HepG2 (cell line): ENCODE results near the gene BRINP1.

ENCODE experiments used
- EHMT2 ChIP-seq: fragments of 200-600 bp; sonication (generic); IDR thresholded peaks from 2 replicates; pipeline ENCODE4 v1.7.0; 2017; ENCODE audit warnings: antibody characterized with exemption, low read depth, low read length, borderline replicate concordance
- PHF8 ChIP-seq: sonication (generic); formaldehyde crosslinking; IDR thresholded peaks from 2 replicates; pipeline ENCODE4 v1.5.0; 2020; ENCODE audit warnings: missing genetic modification reagents
- SNAPC2 ChIP-seq: sonication (generic); formaldehyde crosslinking; IDR thresholded peaks from 2 replicates; pipeline ENCODE4 v1.8.1; 2022; ENCODE audit warnings: mild to moderate bottlenecking, missing genetic modification reagents
- WIZ ChIP-seq: sonication (generic); formaldehyde crosslinking; IDR thresholded peaks from 2 replicates; pipeline ENCODE4 v1.5.1; 2020; ENCODE audit warnings: mild to moderate bottlenecking, missing genetic modification reagents
- ZNF468 ChIP-seq: sonication (generic); formaldehyde crosslinking; IDR thresholded peaks from 2 replicates; pipeline ENCODE4 v1.8.0; 2022; ENCODE audit warnings: mild to moderate bottlenecking, moderate library complexity, missing genetic modification reagents
- ZNF660 ChIP-seq: sonication (generic); formaldehyde crosslinking; IDR thresholded peaks from 2 replicates; pipeline ENCODE4 v1.5.1; 2020; ENCODE audit warnings: mild to moderate bottlenecking, low read depth, missing genetic modification reagents, borderline replicate concordance
- TF ChIP-seq, protein P1 (sequence below): sonication (generic); formaldehyde crosslinking; IDR thresholded peaks from 2 replicates; pipeline ENCODE4 v1.9.0; 2022; ENCODE audit warnings: low read depth, missing genetic modification reagents
- TF ChIP-seq, protein P2 (sequence below): sonication (generic); formaldehyde crosslinking; conservative IDR thresholded peaks from 2 replicates; pipeline ENCODE4 v1.8.1; 2023; ENCODE audit warnings: missing genetic modification reagents
- TF ChIP-seq, protein P3 (sequence below): sonication (generic); formaldehyde crosslinking; IDR thresholded peaks from 2 replicates; pipeline ENCODE4 v1.8.1; 2023; ENCODE audit warnings: mild to moderate bottlenecking, missing genetic modification reagents
- TF ChIP-seq, protein P4 (sequence below): sonication (generic); formaldehyde crosslinking; IDR thresholded peaks from 2 replicates; pipeline ENCODE4 v1.4.0; 2020; ENCODE audit warnings: missing genetic modification reagents
- TF ChIP-seq, protein P5 (sequence below): sonication (generic); formaldehyde crosslinking; IDR thresholded peaks from 2 replicates; pipeline ENCODE4 v1.8.1; 2023; ENCODE audit warnings: missing genetic modification reagents, inconsistent platforms, borderline replicate concordance

DNA sequence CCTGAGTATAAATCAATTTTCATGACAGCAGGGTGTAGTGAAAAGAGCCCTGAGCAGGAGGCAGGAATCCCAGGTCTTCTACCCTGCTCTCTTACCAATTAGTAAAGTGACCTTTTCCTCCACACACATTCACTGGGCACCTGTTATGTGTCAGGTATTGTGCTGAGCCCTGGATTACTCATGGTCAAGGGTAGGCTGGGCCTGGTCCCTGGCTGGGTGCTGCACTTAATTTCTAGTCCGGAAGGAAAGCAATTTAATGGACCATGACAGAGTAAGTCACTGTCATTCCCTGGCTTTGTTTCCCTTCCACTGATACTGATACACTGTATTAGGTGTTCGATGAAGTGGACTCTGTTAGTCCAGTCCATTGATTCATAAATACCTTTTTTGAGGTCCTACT is 29.1 kb upstream of the BRINP1 start:
- TF ChIP-seq SNAPC2 (CRISPR knock-in tag) (no peak), PHF8 (CRISPR knock-in tag) (no peak), WIZ (CRISPR knock-in tag) (no peak), ZNF468 (CRISPR knock-in tag) (no peak), ZNF660 (CRISPR knock-in tag) (no peak), EHMT2 (no peak)
- TF ChIP-seq, protein P1, sequence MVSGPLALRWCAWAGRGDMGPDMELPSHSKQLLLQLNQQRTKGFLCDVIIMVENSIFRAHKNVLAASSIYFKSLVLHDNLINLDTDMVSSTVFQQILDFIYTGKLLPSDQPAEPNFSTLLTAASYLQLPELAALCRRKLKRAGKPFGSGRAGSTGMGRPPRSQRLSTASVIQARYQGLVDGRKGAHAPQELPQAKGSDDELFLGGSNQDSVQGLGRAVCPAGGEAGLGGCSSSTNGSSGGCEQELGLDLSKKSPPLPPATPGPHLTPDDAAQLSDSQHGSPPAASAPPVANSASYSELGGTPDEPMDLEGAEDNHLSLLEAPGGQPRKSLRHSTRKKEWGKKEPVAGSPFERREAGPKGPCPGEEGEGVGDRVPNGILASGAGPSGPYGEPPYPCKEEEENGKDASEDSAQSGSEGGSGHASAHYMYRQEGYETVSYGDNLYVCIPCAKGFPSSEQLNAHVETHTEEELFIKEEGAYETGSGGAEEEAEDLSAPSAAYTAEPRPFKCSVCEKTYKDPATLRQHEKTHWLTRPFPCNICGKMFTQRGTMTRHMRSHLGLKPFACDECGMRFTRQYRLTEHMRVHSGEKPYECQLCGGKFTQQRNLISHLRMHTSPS (CRISPR knock-in tag) = no peak
- TF ChIP-seq, protein P2, sequence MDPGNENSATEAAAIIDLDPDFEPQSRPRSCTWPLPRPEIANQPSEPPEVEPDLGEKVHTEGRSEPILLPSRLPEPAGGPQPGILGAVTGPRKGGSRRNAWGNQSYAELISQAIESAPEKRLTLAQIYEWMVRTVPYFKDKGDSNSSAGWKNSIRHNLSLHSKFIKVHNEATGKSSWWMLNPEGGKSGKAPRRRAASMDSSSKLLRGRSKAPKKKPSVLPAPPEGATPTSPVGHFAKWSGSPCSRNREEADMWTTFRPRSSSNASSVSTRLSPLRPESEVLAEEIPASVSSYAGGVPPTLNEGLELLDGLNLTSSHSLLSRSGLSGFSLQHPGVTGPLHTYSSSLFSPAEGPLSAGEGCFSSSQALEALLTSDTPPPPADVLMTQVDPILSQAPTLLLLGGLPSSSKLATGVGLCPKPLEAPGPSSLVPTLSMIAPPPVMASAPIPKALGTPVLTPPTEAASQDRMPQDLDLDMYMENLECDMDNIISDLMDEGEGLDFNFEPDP = no peak
- TF ChIP-seq, protein P3, sequence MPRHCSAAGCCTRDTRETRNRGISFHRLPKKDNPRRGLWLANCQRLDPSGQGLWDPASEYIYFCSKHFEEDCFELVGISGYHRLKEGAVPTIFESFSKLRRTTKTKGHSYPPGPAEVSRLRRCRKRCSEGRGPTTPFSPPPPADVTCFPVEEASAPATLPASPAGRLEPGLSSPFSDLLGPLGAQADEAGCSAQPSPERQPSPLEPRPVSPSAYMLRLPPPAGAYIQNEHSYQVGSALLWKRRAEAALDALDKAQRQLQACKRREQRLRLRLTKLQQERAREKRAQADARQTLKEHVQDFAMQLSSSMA (CRISPR knock-in tag) = no peak
- TF ChIP-seq, protein P4, sequence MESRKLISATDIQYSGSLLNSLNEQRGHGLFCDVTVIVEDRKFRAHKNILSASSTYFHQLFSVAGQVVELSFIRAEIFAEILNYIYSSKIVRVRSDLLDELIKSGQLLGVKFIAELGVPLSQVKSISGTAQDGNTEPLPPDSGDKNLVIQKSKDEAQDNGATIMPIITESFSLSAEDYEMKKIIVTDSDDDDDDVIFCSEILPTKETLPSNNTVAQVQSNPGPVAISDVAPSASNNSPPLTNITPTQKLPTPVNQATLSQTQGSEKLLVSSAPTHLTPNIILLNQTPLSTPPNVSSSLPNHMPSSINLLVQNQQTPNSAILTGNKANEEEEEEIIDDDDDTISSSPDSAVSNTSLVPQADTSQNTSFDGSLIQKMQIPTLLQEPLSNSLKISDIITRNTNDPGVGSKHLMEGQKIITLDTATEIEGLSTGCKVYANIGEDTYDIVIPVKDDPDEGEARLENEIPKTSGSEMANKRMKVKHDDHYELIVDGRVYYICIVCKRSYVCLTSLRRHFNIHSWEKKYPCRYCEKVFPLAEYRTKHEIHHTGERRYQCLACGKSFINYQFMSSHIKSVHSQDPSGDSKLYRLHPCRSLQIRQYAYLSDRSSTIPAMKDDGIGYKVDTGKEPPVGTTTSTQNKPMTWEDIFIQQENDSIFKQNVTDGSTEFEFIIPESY = no peak
- TF ChIP-seq, protein P5, sequence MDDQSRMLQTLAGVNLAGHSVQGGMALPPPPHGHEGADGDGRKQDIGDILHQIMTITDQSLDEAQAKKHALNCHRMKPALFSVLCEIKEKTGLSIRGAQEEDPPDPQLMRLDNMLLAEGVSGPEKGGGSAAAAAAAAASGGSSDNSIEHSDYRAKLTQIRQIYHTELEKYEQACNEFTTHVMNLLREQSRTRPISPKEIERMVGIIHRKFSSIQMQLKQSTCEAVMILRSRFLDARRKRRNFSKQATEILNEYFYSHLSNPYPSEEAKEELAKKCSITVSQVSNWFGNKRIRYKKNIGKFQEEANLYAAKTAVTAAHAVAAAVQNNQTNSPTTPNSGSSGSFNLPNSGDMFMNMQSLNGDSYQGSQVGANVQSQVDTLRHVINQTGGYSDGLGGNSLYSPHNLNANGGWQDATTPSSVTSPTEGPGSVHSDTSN (CRISPR knock-in tag) = no peak
